CD4-positive, alpha-beta T cell (primary cell): ENCODE data around the gene ANKRD40. TPM values are rescaled to one million over a fixed set of nuclear protein-coding genes. Genes with fewer than 3 reads are reported as not detected.

Experiments used
- ATAC-seq: fragments of 200-7000 bp; cut with Tn5 transposase; one replicate; pipeline ENCODE4 v1.10.0; 2022; ENCODE audit warnings: mild to moderate bottlenecking; ENCODE audit not compliant: poor library complexity
- CTCF ChIA-PET: fragments of 350-600 bp; sonication (Branson Sonifier 250); formaldehyde crosslinking; loops from one replicate; lab custom pipeline; 2021; ENCODE audit warnings: antibody characterized with exemption, inconsistent platforms; lab: Charles Lee
- POLR2A ChIA-PET: fragments of 350-600 bp; sonication (Branson Sonifier 250); formaldehyde crosslinking; loops from one replicate; lab custom pipeline; 2021; ENCODE audit warnings: antibody characterized with exemption, inconsistent platforms; lab: Charles Lee
- DNase-seq, 14 experiments: peaks; one replicate each; pipeline ENCODE4 v3.0.0-alpha.2; 2013 to 2020; ENCODE audit warnings: mixed read lengths in 2 of 14
- H3K27ac ChIP-seq, 2 donors: one replicate each; pipeline versions ENCODE4 v1.5.1 to v1.7.0; 2013; ENCODE audit warnings: low read length in 2 of 2, low read depth in 1 of 2, mild to moderate bottlenecking in 1 of 2
- H3K27me3 ChIP-seq, 2 experiments: 1 replicate in 1 of 2; 2 replicates in 1 of 2; pipeline versions ENCODE4 v1.6.1 to v1.7.0; 2013; ENCODE audit warnings: low read length in 2 of 2, control low read depth in 1 of 2, mild to moderate bottlenecking in 1 of 2, moderate library complexity in 1 of 2; ENCODE audit not compliant: insufficient read depth in 2 of 2, control insufficient read depth in 1 of 2
- H3K36me3 ChIP-seq: one replicate; pipeline ENCODE4 v1.6.1; 2013; ENCODE audit warnings: low read length, control low read depth; ENCODE audit not compliant: insufficient read depth
- H3K4me1 ChIP-seq: one replicate; pipeline ENCODE4 v1.6.1; 2013; ENCODE audit warnings: low read length, control low read depth; ENCODE audit not compliant: insufficient read depth
- H3K4me3 ChIP-seq: one replicate; pipeline ENCODE4 v1.5.1; 2013; ENCODE audit warnings: mild to moderate bottlenecking, low read length, moderate library complexity
- H3K9me3 ChIP-seq, 2 experiments: 1 replicate in 1 of 2; 2 replicates in 1 of 2; pipeline versions ENCODE4 v1.6.1 to v1.7.0; 2013; ENCODE audit warnings: low read length in 2 of 2, mild to moderate bottlenecking in 2 of 2, control low read depth in 1 of 2, moderate library complexity in 1 of 2; ENCODE audit not compliant: control insufficient read depth in 1 of 2, insufficient read depth in 1 of 2
- H3K27ac Mint-ChIP-seq: one replicate; pipeline ENCODE4 v1.8.0; 2020; ENCODE audit warnings: mixed read lengths
- H3K27me3 Mint-ChIP-seq: one replicate; pipeline ENCODE4 v1.8.0; 2021; ENCODE audit warnings: mixed read lengths
- H3K36me3 Mint-ChIP-seq: one replicate; pipeline ENCODE4 v1.8.0; 2021; ENCODE audit warnings: low read depth, mixed read lengths
- H3K4me1 Mint-ChIP-seq: one replicate; pipeline ENCODE4 v1.8.0; 2021; ENCODE audit warnings: low read depth, mixed read lengths
- H3K4me3 Mint-ChIP-seq: one replicate; pipeline ENCODE4 v1.8.0; 2020; ENCODE audit warnings: mild to moderate bottlenecking, mixed read lengths
- H3K9me3 Mint-ChIP-seq: one replicate; pipeline ENCODE4 v1.8.0; 2020; ENCODE audit warnings: mixed read lengths
- intact Hi-C, 2 experiments: fragments of 100-400 bp; cut with DNase I in 1 of 2; cut with micrococcal nuclease in 1 of 2; formaldehyde crosslinking; loops; one replicate each; pipeline versions ENCODE4 v1.15.1 to v1.9.0; 2023 to 2025; cut with DNase I, micrococcal nuclease
- total RNA-seq, 174 experiments: library from RNA in 2 of 174; stranded (reverse) in 2 of 174; gene quantifications; one replicate each; pipeline ENCODE4 v1.2.3 and lab custom pipeline; 2021 to 2026
- TF ChIP-seq, protein P1 (sequence below): fragments of 200-600 bp; IDR thresholded peaks from one replicate; pipeline ENCODE4 v1.8.0; 2022; ENCODE audit warnings: antibody characterized with exemption, mild to moderate bottlenecking

ANKRD40 gene
- total RNA-seq, 2 experiments from 2014 or later = 22.8 to 24.0 TPM

DNA sequence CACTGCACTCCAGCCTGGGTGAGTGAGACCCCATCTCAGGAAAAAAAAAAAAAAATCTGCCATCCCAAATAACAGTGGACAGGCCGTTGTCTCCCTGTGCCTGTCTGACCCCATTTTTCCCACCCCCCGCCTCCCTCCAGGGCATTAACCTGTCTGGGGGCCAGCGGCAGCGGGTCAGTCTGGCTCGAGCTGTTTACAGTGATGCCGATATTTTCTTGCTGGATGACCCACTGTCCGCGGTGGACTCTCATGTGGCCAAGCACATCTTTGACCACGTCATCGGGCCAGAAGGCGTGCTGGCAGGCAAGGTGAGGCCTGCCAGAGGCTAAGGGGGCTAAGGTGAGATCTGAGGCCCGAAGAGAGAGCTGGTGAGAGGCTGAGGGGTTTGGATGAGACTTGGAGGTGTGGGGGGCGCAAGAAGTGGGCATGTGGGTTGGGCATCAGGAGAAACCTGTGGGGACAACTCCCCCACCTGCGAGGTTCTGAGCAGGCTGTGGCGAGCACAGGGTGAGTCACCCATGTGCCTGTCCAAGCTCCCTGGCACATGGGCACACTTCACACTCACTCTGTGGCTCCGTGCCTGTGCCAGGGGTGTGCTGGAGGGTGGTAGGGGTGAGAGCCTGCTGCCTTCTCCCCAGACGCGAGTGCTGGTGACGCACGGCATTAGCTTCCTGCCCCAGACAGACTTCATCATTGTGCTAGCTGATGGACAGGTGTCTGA, 34.7 kb downstream of the ANKRD40 start:
- Histone ChIP-seq H3K9me3 (no peaks in the 10 kb centered on the region), H3K27ac (no peak overlapping the region), H3K4me3 (no peak overlapping the region), H3K36me3 (no peaks in the 10 kb centered on the region), H3K4me1 (no peaks in the 10 kb centered on the region), H3K27me3 (no peaks in the 10 kb centered on the region)
- H3K9me3 Mint-ChIP-seq = no peaks in the 10 kb centered on the region
- no peak overlapping the region for H3K27ac Mint-ChIP-seq
- no peak overlapping the region for H3K4me3 Mint-ChIP-seq
- CTCF ChIA-PET = no interaction called here
- POLR2A ChIA-PET = no interaction called here
- DNase-seq (no peak), ATAC-seq (no peak)
- intact Hi-C loops = no loop called here
- H3K27me3 Mint-ChIP-seq = no peaks in the 10 kb centered on the region
- H3K36me3 Mint-ChIP-seq = no peaks in the 10 kb centered on the region
- TF ChIP-seq, protein P1, sequence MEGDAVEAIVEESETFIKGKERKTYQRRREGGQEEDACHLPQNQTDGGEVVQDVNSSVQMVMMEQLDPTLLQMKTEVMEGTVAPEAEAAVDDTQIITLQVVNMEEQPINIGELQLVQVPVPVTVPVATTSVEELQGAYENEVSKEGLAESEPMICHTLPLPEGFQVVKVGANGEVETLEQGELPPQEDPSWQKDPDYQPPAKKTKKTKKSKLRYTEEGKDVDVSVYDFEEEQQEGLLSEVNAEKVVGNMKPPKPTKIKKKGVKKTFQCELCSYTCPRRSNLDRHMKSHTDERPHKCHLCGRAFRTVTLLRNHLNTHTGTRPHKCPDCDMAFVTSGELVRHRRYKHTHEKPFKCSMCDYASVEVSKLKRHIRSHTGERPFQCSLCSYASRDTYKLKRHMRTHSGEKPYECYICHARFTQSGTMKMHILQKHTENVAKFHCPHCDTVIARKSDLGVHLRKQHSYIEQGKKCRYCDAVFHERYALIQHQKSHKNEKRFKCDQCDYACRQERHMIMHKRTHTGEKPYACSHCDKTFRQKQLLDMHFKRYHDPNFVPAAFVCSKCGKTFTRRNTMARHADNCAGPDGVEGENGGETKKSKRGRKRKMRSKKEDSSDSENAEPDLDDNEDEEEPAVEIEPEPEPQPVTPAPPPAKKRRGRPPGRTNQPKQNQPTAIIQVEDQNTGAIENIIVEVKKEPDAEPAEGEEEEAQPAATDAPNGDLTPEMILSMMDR = no peak
- H3K4me1 Mint-ChIP-seq = no peaks in the 10 kb centered on the region

DNA sequence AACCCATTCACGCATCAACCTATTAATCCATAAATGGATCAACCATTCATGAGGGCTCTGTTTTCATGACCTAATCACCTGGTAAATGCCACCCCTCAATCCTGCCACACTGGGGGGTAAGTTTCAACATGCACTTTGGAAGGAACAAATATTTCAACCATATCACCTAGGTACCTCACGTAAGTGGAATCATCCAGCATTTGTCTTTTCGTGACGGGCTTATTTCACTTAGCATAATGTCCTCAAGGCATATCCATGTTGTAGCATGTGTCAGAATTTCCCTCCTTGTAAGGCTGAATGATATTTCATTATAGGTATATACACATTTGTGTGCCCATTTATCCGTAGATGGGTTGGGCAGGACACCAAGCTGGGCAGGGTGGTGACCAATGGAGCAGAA, 35.6 kb downstream of the ANKRD40 start:
- TF ChIP-seq, protein P1 = no peak
- POLR2A ChIA-PET = no interaction called here
- CTCF ChIA-PET = no interaction called here
- intact Hi-C loops = no loop called here
- no peaks in the 10 kb centered on the region for H3K9me3 ChIP-seq
- DNase-seq (no peak), ATAC-seq (no peak)
- no peaks in the 10 kb centered on the region for H3K36me3 Mint-ChIP-seq
- no peak overlapping the region for H3K27ac Mint-ChIP-seq
- H3K4me3 ChIP-seq = no peak overlapping the region
- H3K27ac ChIP-seq = no peak overlapping the region
- no peaks in the 10 kb centered on the region for H3K27me3 ChIP-seq
- no peaks in the 10 kb centered on the region for H3K9me3 Mint-ChIP-seq
- H3K4me1 Mint-ChIP-seq = no peaks in the 10 kb centered on the region
- no peaks in the 10 kb centered on the region for H3K36me3 ChIP-seq
- no peaks in the 10 kb centered on the region for H3K4me1 ChIP-seq
- no peaks in the 10 kb centered on the region for H3K27me3 Mint-ChIP-seq
- no peak overlapping the region for H3K4me3 Mint-ChIP-seq

DNA sequence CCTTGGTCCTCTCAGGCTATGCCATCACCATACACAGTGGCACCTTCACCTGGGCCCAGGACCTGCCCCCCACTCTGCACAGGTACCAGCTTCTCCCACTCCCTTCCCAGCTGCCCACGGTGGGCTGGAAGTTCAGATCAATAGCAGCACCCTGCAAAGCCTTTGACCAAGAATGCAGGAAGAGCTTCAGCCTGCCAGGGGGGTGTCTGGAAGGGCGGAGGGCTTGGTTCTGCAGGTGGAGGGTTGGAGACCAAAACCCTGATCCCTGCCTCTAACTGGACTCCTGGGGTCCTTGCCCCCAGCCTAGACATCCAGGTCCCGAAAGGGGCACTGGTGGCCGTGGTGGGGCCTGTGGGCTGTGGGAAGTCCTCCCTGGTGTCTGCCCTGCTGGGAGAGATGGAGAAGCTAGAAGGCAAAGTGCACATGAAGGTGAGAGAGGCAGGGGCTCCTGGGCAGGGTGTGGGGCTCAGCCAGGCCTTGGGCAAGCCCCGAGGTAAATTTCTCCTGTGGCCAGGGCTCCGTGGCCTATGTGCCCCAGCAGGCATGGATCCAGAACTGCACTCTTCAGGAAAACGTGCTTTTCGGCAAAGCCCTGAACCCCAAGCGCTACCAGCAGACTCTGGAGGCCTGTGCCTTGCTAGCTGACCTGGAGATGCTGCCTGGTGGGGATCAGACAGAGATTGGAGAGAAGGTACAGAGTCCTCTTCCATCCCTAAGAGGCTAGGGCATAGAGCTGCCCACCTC, 38.7 kb downstream of the ANKRD40 start:
- no peak for ATAC-seq
- CTCF ChIA-PET = no interaction called here
- H3K4me3 Mint-ChIP-seq = no peak overlapping the region
- H3K9me3 Mint-ChIP-seq = no peaks in the 10 kb centered on the region
- no peaks in the 10 kb centered on the region for H3K9me3 ChIP-seq
- no peak overlapping the region for H3K4me3 ChIP-seq
- intact Hi-C loops = no loop called here
- no peaks in the 10 kb centered on the region for H3K4me1 Mint-ChIP-seq
- H3K27me3 ChIP-seq = no peaks in the 10 kb centered on the region
- no peaks in the 10 kb centered on the region for H3K4me1 ChIP-seq
- H3K27me3 Mint-ChIP-seq = no peaks in the 10 kb centered on the region
- TF ChIP-seq, protein P1 = no peak
- no peak for DNase-seq
- H3K27ac Mint-ChIP-seq = no peak overlapping the region
- no peaks in the 10 kb centered on the region for H3K36me3 Mint-ChIP-seq
- H3K27ac ChIP-seq = no peak overlapping the region
- POLR2A ChIA-PET = no interaction called here
- no peaks in the 10 kb centered on the region for H3K36me3 ChIP-seq
